Bronchial smooth muscle cell (primary cell): ENCODE results near the gene LGALS7B. TPM values are rescaled to one million over a fixed set of nuclear protein-coding genes. Genes with fewer than 3 reads are reported as not detected.

Experiments used
- total RNA-seq: library from RNA; depleted of rRNA; stranded (reverse); fragments of >200 nt; gene quantifications from 2 replicates; pipeline ENCODE4 v1.2.1, GENCODE V29; 2014

Gene LGALS7B
- 0.95 and 1.9 TPM in 2 replicates for total RNA-seq

DNA sequence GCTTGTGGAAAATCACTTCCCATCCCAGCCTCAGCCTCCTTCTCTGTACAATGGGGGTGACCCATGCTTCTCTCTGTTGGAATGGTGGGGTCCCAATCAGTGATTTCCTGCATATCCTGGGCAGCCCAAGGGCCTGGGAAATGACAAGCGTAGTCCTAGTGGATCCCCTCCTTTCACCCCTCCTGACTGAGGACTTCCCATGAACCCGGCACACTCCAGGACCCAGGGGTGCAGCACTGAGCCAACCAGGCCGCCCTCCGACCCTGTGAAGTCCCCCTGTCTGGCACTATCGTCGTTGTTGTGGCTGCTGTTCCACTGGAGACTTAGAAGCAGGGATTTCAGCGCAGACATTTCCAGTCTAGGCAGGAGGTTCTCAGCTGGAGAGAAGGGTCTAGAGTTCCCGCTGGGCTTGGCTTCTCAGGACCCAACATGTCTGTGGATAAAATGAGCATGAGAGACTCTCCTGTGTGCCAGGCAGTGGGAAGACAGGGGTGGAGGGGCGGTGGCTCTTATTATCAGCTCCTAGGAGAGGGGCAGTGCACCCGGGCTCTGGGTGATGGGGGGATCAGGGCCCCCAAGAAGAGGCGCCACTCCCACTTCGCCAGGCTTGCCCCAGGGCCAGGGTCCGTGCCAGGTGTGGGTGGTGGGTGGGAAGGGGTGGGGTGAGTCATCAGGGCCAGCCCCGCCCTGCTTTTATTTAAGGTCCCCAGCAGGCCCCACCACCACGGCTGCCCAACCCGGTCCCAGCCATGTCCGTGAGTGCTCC, at the start of gene LGALS7B:
Gene LGALS7B (plus strand): TSS at position 723 of the 766 bp plus-strand sequence. CDS start 27 bp downstream, at position 750.

DNA sequence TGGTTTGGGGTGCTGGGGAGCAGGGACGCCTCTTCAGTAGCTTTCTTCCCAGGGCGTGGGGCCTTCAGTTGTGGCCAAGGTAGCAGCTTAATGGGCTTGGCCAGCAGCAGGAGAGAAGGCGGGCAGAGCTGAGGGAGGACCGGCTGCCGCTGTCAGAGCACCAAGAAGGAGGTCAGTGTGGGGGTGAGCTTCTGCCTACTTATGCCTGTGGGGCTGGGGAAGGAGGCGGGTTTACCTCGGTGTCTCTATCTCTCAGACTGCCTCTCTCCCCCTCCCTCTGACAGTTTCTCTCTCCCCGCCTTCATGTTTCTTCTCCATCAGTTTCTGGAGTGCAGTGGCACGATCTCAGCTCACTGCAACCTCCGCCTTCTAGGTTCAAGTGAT, 44.7 kb upstream of the LGALS7B start, which contains the start of gene CAPN12:
Gene CAPN12 (minus strand): TSS at position 177 of the 384 bp plus-strand sequence. CDS start 309 bp downstream, outside the sequence.

DNA sequence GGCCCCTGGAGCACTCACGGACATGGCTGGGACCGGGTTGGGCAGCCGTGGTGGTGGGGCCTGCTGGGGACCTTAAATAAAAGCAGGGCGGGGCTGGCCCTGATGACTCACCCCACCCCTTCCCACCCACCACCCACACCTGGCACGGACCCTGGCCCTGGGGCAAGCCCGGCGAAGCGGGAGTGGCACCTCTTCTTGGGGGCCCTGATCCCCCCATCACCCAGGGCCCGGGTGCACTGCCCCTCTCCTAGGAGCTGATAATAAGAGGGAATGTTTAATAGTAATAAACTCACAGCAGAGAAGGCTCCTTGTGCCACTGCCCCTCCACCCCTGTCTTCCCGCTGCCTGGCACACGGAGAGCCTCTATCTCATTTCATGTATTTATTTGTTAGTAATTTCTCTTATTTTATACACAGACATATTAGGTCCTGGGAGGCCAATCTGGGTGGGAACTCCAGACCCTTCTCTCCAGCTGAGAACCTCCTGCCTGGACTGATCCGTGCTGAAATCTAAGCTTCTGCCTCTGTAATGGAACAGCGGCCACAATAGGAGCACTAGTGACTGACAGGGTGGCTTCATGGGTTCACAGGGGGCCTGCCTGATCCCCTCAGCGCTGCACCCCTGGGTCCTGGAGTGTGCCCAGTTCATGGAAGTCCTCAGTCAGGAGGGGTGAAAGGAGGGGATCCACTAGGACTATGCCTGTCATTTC, 15.4 kb upstream of the LGALS7B start, which contains the start of gene LGALS7:
Gene LGALS7 (minus strand): TSS at position 49 of the 709 bp plus-strand sequence. CDS start 25 bp downstream, at position 24.

DNA sequence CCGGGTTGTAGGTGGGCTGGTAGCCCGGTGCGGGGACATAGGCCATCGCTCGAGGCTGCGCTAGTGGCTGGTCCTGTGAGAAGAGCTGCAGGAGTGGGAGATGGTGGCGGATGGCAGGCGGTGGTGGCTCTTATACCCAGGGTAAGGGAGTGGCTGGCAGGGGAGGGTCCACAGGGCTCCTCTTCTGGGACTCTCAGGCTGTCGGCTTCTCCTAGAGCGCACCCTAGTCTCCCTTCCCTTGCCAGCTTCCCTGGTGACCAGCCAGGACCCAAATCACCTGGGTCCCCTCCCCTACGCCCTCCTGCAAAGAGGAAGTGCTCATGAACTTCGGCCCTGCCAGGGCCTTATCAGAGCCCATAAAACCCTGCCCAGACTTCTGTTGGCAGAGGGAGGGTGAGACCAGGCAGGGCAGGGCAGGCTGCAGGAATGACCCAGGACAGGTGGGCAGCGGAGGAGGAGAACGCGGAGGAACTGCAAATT, 23.9 kb downstream of the LGALS7B start, which contains the start of gene LGALS4:
Gene LGALS4 (minus strand): TSS at position 105 of the 480 bp plus-strand sequence. CDS start 59 bp downstream, at position 46.

Other genes with a start within 250 kb of the LGALS7B start
- 0.32 TPM in 1 of 2 replicates, not detected in the other for gene MAP4K1, start 171.2 kb upstream of the LGALS7B start, total RNA-seq
- gene EIF3K, start 170.0 kb upstream of the LGALS7B start, total RNA-seq: 254 and 388 TPM in 2 replicates
- 195 and 200 TPM in 2 replicates for gene ACTN4, start 141.6 kb upstream of the LGALS7B start, total RNA-seq
- gene CAPN12, start 44.7 kb upstream of the LGALS7B start, total RNA-seq: 0.16 and 0.26 TPM in 2 replicates
- not detected in 2 replicates for gene LGALS7, start 15.7 kb upstream of the LGALS7B start, total RNA-seq
- 0.09 TPM in 1 of 2 replicates, not detected in the other for gene LGALS4, start 23.7 kb downstream of the LGALS7B start, total RNA-seq
- 17.5 and 37.0 TPM in 2 replicates for gene ECH1, start 42.6 kb downstream of the LGALS7B start, total RNA-seq
- 117 and 176 TPM in 2 replicates for gene HNRNPL, start 60.8 kb downstream of the LGALS7B start, total RNA-seq
- 1.7 and 2.3 TPM in 2 replicates for gene RINL, start 89.1 kb downstream of the LGALS7B start, total RNA-seq
- gene SIRT2, start 110.4 kb downstream of the LGALS7B start, total RNA-seq: 66.5 and 68.5 TPM in 2 replicates
- 5.9 and 7.4 TPM in 2 replicates for gene NFKBIB, start 110.8 kb downstream of the LGALS7B start, total RNA-seq
- not detected in 2 replicates for gene CCER2, start 123.0 kb downstream of the LGALS7B start, total RNA-seq
- gene SARS2, start 141.6 kb downstream of the LGALS7B start, total RNA-seq: 10.6 and 11.2 TPM in 2 replicates
- gene MRPS12, start 141.7 kb downstream of the LGALS7B start, total RNA-seq: 19.8 and 29.9 TPM in 2 replicates
- gene FBXO17, start 186.5 kb downstream of the LGALS7B start, total RNA-seq: 23.0 and 27.2 TPM in 2 replicates
- 1.9 and 4.5 TPM in 2 replicates for gene FBXO27, start 243.3 kb downstream of the LGALS7B start, total RNA-seq